ENCODE data around the gene ZNF660.

The ZNF660 gene

GRCh38 chr3:44648564-44649229, 63.9 kb downstream of the ZNF660 start, which contains the start of gene ZNF35:
TSS of gene ZNF35 (plus strand) at chr3:44648732. CDS start at chr3:44651068, 2,336 bp downstream.
- DNase-seq (ENCODE audit: low read depth in 1 of 2, low spot score in 1 of 2) = peak; percentile 86 to 88
- Histone ChIP-seq H3K4me3 (replicated peaks; ENCODE audit: insufficient read depth, low read length) (peak within 1 kb of the TSS; percentile 91), H3K27me3 (ENCODE audit: insufficient read depth, poor library complexity, severe bottlenecking) (no peaks in the 10 kb centered on the region), H3K27ac (replicated peaks) (peak within 1 kb of the TSS; percentile 78)
- TF ChIP-seq REST (IDR thresholded peaks at IDR 0.05; ENCODE audit: insufficient replicate concordance, low read depth) (no peak), SPI1 (IDR thresholded peaks at IDR 0.05; ENCODE audit: borderline replicate concordance, low read depth) (peak; percentile 37; the same call in 1 of the 2 replicates), POLR2AphosphoS5 (IDR thresholded peaks at IDR 0.05; ENCODE audit: low read depth) (peak; percentile 85), CTCF (IDR thresholded peaks at IDR 0.05; ENCODE audit: insufficient read depth, low read length) (no peak), GABPA (IDR thresholded peaks at IDR 0.05; ENCODE audit: low read depth) (peak; percentile 97)

All from HL-60 (cell line).